SK-N-SH (cell line): ENCODE data around the gene SH3RF2.

Experiments
- CTCF ChIP-seq: fragments of 200-600 bp; sonication (generic); IDR thresholded peaks from 2 replicates; pipeline ENCODE4 v1.6.1; 2017; ENCODE audit warnings: antibody characterized with exemption, mild to moderate bottlenecking, moderate library complexity
- EP300 ChIP-seq, 2 experiments: IDR thresholded peaks; 2 replicates each; pipeline versions ENCODE4 v1.4.0 to v1.6.1; 2012; ENCODE audit warnings: borderline replicate concordance in 1 of 2, low read depth in 1 of 2, low read length in 1 of 2
- POLR2AphosphoS5 ChIP-seq: IDR thresholded peaks from 2 replicates; pipeline ENCODE4 v1.6.1; 2012; ENCODE audit warnings: low read depth, low read length
- SIN3A ChIP-seq: IDR thresholded peaks from 2 replicates; pipeline ENCODE4 v1.6.1; 2012; ENCODE audit warnings: low read depth, mild to moderate bottlenecking, low read length, moderate library complexity, borderline replicate concordance
- TEAD4 ChIP-seq: IDR thresholded peaks from 2 replicates; pipeline ENCODE4 v1.4.0; 2012; ENCODE audit warnings: mild to moderate bottlenecking, borderline replicate concordance; ENCODE audit not compliant: insufficient read depth
- YY1 ChIP-seq: IDR thresholded peaks from 2 replicates; pipeline ENCODE4 v1.4.0; 2012; ENCODE audit warnings: low read depth, mild to moderate bottlenecking
- ZBTB33 ChIP-seq: IDR thresholded peaks from 2 replicates; pipeline ENCODE4 v1.4.0; 2012; ENCODE audit warnings: low read depth, borderline replicate concordance

GRCh38 chr5:145981589-145982571 lies 45.5 kb downstream of the SH3RF2 start:
- no peak for TF ChIP-seq TEAD4
- TF ChIP-seq SIN3A: no peak
- TF ChIP-seq CTCF: no peak
- no peak for TF ChIP-seq YY1
- no peak for TF ChIP-seq POLR2AphosphoS5
- no peak for TF ChIP-seq ZBTB33
- no peak for TF ChIP-seq EP300 (IDR thresholded peaks at IDR 0.05; ENCODE audit: borderline replicate concordance in 1 of 2, low read depth in 1 of 2, low read length in 1 of 2)
